ENCODE data around the gene TNRC6B.
"Not testable (repeated sequence)": the region's sequence is repeated elsewhere in the genome, so short reads cannot be mapped to it uniquely, and the experiment has no call there.

Gene TNRC6B

GRCh38 chr22:40281717-40282116, 104.0 kb downstream of the TNRC6B start:
- DNase-seq (ENCODE audit: low read depth in 1 of 2, low spot score in 1 of 2) = no peak

GRCh38 chr22:40285513-40285912, 107.8 kb downstream of the TNRC6B start:
- no peak for DNase-seq (ENCODE audit: low read depth in 1 of 2, low spot score in 1 of 2)

DNA sequence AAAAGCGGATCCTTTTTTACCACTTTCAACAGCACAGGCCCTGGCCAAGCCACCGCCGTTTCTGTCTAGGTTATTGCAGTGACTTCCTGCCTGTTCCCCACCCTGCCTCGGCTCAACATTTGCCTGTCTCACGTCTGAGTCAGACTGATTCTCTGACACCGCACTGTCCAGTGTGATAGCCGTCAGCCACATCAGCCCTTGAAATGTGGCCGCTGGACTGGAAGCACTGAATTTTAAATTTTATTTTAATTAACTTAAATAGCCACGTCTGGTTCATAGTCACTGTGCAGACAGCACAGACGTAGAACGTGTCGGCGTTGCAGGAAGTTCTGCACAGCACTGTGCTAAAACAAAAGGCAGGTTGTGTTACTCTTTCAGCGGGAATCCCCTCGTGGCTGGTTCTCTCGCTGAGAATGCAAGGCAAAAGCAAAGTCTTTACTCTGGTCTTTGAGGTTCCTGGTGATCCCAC, 112.3 kb downstream of the TNRC6B start:
- DNase-seq (ENCODE audit: low read depth in 1 of 2, low spot score in 1 of 2) = peak; percentile 36 to 65

- DNase-seq (ENCODE audit: low read depth in 1 of 2, low spot score in 1 of 2) = no peak
Observed at GRCh38 chr22:40290516-40290915, 112.8 kb downstream of the TNRC6B start.

GRCh38 chr22:40294696-40295095, 117.0 kb downstream of the TNRC6B start:
- DNase-seq (ENCODE audit: low read depth in 1 of 2, low spot score in 1 of 2) = no peak

- no peak for DNase-seq (ENCODE audit: low read depth in 1 of 2, low spot score in 1 of 2)
Observed at GRCh38 chr22:40300316-40300715, 122.6 kb downstream of the TNRC6B start.

DNA sequence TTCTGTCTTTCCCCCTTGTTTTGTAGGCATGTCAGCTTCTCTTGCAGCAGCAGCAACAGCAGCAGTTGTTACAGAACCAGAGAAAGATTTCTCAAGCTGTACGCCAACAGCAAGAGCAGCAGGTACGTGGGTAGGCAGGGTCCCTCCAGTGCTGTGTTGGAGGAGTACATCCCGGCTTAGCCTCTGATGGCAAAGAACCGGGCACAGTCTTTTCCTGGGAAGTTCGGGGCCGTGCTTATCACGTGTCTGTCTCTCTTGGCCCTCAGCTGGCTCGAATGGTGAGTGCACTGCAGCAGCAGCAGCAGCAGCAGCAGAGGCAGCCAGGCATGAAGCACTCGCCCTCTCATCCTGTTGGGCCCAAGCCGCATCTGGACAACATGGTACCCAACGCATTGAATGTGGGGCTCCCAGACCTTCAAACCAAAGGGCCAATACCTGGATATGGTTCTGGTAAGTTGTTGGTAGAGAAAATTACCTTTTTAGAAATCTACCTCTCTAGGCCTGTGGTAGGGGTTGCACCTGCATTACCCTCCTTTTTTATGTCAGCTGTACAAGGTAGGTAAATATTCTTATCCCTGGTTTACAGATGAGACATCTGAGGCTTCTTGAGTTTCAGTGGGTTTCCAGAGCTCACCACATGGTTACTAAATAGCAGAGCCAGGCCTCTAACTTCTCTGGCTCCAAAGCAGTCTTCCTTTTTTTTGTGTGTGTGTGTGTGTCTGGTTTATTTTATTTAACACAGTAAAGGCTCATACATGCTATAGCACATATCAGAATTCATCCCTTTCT, 123.4 kb downstream of the TNRC6B start:
- DNase-seq (ENCODE audit: low read depth in 1 of 2, low spot score in 1 of 2) = no peak

DNA sequence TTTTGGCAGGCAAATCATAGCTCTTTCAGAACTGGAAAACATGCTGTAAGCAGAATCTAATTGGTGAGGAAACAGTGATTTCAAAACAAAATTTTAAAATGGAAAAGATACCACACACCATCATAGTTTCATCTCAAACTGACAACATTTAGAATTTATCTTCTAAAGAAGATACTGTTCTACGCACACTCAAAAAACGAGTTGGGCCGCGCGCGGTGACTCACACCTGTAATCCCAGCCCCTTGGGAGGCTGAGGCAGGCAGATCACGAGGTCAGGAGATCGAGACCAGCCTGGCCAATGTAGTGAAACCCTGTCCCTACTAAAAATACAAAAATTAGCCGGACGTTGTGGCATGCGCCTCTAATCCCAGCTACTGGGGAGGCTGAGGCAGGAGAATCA, 124.4 kb downstream of the TNRC6B start:
- no peak for DNase-seq (ENCODE audit: low read depth in 1 of 2, low spot score in 1 of 2)

DNA sequence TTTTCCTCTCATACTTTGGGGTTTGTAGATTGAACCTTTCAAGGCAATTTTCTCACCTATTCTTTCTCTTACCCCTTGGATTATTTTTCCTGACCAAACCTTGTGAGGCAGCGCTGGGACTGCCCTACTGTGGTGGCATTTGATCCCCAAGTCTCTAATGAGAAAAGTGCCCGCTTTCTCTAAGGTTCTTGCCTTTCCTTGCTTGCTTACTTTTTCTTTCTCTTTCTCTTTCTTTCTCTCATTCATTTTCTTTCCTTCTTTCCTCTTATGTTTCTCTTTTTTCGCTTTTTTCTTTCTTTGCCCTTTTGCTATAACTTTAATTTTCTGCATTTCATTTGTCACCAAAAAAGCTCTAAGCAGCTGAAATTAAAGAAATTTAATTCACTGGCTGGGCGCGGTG, 127.9 kb downstream of the TNRC6B start:
- DNase-seq (ENCODE audit: low read depth in 1 of 2, low spot score in 1 of 2) = no peak

DNA sequence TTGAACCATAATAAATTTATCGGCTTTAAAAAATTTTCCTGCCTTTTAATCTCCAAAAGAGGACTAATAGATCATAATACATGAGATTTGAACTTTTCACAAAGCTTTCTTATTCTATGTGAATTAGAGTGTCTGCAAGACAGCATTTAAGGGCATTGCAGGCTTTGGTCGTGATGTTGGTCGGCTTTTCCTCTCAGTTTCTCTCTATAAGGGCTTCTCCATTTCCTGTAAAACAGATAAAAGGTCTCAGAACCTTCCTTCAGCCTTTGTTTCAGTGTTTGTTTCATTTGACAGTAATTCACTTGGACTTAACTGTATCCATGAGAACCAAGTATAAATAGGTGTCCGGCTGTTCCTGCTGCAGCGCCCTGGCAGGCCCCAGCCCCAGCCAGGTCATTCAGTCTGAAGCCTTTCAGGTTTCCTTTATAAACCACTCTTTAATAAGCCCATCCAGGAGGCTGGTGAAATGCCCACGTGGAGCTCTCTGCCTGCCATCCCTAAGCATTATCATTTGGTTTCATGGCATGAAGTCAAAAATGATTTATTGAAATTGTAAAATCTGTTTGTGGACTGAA, 131.4 kb downstream of the TNRC6B start:
- DNase-seq (ENCODE audit: low read depth in 1 of 2, low spot score in 1 of 2) = no peak

DNA sequence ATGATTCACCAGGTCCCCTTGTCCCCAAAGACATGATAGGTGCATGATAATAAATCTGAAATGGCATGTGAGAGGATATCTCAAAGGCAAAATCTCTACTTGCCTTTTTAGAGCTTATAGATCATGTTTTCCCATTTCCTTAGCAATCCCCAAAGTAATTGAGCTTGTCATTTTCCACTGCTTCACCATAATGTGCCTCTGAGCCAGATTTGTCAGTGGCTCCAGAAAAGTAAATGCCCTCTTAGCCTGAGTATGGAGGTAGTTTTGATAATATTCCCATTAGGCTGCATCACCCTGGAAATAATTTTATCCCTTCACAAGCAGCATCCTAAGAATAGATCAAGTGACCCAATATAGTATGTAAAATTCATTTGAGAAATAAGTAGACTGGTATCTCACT, 131.9 kb downstream of the TNRC6B start:
- DNase-seq (ENCODE audit: low read depth in 1 of 2, low spot score in 1 of 2) = no peak

- no peak for DNase-seq (ENCODE audit: low read depth in 1 of 2, low spot score in 1 of 2)
Observed at GRCh38 chr22:40310081-40310767, 132.5 kb downstream of the TNRC6B start.

GRCh38 chr22:40310768-40311120, 133.0 kb downstream of the TNRC6B start:
- no peak for DNase-seq (ENCODE audit: low read depth in 1 of 2, low spot score in 1 of 2)

GRCh38 chr22:40311646-40312045, 133.9 kb downstream of the TNRC6B start:
- not testable (repeated sequence) for DNase-seq (ENCODE audit: low read depth in 1 of 2, low spot score in 1 of 2)

DNA sequence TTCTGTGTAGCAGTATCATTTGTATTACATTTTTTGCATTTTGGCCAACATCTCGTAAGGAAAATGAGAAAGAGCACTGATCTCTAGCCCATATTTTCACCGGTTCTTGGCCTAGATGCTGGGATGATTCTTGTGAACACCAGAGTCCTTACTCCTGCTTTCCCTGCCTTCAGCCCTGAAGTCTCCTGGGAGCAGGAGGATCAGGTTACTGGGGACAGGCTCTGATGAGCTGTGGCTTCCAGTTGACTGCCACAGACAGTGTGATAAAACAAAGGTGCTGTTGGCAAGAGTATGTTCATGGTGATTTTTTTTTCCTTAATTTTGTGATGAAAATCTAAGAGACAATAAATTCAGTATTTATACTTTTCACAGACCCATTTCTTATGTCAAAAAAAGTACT, 134.3 kb downstream of the TNRC6B start:
- no peak for DNase-seq (ENCODE audit: low read depth in 1 of 2, low spot score in 1 of 2)

GRCh38 chr22:40313007-40313406, 135.3 kb downstream of the TNRC6B start:
- no peak for DNase-seq (ENCODE audit: low read depth in 1 of 2, low spot score in 1 of 2)

DNA sequence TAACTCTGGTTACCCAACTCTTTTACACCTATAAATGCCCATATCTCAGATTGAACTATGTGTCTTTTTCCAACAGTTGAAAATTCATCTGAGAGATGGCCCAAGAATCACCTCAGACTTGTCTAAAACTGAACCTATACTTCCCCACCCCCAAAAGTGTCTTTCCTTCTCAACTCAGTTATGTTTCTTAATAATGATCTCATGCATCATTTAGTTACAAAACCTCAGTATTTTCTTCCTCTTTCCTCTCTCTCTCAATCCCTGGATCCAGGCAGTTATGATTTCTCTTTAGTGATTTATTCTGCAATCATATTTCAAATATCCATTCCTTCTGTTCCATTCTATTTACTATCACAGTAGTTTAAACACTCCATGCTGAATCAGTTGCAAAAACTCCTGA, 136.3 kb downstream of the TNRC6B start:
- DNase-seq (ENCODE audit: low read depth in 1 of 2, low spot score in 1 of 2) = no peak

DNA sequence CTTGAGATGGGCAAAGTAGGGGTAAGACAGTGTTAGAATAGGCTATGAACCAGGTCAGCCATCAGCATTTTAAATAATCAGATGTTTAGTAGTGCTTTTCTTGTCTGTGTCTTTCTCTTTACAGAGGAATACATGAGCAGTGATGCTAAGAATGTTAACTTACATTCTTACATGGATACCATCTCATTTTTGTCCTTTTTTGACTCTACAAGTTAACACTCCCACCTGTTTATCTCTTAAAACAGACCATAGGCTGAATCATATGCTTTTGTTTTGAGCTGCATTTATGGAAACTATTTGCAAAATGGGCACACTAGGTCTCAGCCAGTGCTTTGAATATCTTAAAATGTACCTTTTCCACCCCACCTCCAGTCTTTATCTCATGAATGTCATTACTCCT, 143.0 kb downstream of the TNRC6B start:
- DNase-seq (ENCODE audit: low read depth in 1 of 2, low spot score in 1 of 2) = no peak

- DNase-seq (ENCODE audit: low read depth in 1 of 2, low spot score in 1 of 2) = no peak
Observed at GRCh38 chr22:40322021-40322420, 144.3 kb downstream of the TNRC6B start.

- DNase-seq (ENCODE audit: low read depth in 1 of 2, low spot score in 1 of 2) = no peak
Observed at GRCh38 chr22:40322818-40323447, 145.2 kb downstream of the TNRC6B start.

DNA sequence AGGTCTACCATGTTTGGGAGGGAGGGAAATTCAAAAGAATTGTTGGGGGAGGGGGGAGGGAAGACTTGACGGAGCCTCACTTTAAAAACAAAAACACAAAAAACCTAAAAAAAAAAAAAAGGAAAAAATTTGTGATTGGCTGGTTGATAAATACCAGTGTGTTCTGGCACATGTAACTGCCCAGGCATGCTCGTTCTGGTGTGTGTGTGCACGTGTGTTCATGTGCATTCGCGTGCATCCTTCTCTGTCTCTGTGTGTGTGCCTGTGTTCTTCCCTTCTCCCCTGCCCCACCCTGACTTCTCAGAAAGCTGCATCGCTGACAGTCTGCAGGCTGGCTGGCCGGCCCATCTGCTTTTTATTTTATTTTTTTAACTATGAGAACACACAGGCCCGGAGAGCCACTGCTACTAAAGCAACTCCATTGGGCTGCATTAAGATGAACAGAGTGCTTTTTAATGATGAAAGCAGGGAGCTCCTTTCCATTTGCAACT, 146.0 kb downstream of the TNRC6B start:
- no peak for DNase-seq (ENCODE audit: low read depth in 1 of 2, low spot score in 1 of 2)
